ENCODE data around the gene TSGA10IP. TPM values are rescaled to one million over a fixed set of nuclear protein-coding genes. Genes with fewer than 3 reads are reported as not detected.

The TSGA10IP gene
- polyA plus RNA-seq, 1 experiment: not detected

DNA sequence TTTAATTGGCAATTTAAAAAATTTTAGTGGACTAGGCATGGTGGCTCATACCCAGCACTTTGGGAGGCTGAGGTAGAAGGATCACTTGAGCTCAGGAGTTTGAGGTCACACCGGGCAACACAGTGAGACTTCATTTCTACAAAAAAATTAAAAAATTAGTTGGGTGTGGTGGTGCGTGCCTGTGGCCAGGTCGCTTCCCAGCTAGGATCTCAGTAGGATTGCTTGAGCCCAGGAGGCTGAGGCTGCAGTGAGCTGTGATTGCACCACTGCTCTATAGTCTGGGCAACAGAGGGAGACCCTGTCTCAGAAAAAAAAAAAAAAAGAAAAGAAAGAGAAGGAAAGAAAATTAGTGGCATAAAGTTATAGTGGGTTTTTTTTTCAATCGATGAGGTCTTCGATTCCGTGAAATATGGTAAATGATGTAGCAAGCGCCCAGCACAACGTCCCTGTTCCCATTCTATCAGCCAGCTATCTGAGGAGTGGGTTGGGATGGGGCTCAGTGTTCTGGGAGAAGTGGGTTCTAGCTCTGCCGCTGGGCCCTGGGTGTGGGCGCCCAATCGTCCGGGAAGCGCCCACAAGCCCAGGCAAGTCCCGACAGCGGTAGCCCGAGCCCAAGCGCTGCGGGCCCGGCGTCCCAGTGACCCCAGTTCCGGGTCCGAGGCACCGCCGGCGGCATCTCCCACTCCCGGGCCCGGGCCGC is 46.5 kb upstream of the TSGA10IP start:
- TF ChIP-seq, protein P1, sequence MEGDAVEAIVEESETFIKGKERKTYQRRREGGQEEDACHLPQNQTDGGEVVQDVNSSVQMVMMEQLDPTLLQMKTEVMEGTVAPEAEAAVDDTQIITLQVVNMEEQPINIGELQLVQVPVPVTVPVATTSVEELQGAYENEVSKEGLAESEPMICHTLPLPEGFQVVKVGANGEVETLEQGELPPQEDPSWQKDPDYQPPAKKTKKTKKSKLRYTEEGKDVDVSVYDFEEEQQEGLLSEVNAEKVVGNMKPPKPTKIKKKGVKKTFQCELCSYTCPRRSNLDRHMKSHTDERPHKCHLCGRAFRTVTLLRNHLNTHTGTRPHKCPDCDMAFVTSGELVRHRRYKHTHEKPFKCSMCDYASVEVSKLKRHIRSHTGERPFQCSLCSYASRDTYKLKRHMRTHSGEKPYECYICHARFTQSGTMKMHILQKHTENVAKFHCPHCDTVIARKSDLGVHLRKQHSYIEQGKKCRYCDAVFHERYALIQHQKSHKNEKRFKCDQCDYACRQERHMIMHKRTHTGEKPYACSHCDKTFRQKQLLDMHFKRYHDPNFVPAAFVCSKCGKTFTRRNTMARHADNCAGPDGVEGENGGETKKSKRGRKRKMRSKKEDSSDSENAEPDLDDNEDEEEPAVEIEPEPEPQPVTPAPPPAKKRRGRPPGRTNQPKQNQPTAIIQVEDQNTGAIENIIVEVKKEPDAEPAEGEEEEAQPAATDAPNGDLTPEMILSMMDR (IDR thresholded peaks at IDR 0.05; ENCODE audit: insufficient read depth, low read depth, low read length): no peak
- Histone ChIP-seq H3K27me3 (ENCODE audit: control insufficient read depth, insufficient read depth, low read length) (no peaks in the 10 kb centered on the region), H3K4me3 (ENCODE audit: low read depth, low read length) (peak overlapping the region; percentile 86), H3K36me3 (ENCODE audit: control insufficient read depth, insufficient read depth, low read length) (peaks cover 3% of the 10 kb centered on the region)
- DNase-seq (ENCODE audit: low read depth): no peak
- ChIA-PET POLR2A (interaction anchor here (0.5 to 1.8 kb wide), 5 partner anchors 8 to 1524 kb away, joined by 3 to 19 read pairs (median 3); partner anchors contain the start of genes CCDC85B and FIBP), CTCF (interaction anchor here (0.9 to 11.3 kb wide), 4 partner anchors 12 to 27 kb away, joined by 3 to 130 read pairs (median 5); partner anchors contain the start of genes CCDC85B and FIBP)

DNA sequence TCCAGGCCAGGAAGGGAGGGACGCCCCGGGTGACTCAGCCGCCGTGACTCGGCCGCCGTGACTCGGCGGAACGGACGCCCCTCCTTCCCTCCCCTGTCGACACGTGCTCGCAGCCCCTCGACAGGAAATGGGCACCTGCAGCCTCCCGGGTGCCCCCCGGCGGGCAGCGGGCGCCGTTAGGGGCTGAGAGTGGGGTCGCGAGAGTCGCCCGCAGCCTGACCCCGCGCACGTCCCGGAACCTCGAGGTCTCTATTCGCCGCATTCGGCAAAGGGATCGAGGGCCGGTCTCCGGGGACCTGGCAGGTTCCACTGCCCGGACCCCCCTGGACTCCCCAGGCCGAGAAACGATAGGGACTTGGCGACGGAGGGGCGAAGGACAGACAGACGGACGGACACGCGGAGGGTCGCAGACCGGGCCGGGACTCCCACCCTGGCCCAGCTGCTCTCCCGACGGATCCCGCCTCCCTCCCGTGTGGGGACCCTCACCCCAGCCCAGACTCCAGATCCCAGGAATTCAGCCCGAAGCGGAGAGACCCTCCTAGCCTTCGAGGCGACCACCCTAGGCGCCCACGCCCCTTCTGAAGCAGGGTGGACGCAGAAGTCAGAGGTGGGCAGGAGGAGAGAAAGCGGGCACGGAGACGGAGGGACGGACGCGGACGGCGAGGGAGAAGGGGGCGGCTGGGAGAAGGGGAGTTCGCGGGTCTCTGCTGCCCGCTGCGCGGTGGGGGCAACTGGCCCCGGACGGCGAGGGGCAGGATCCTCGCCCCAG is 45.7 kb upstream of the TSGA10IP start:
- H3K36me3 ChIP-seq (ENCODE audit: control insufficient read depth, insufficient read depth, low read length): peaks cover 3% of the 10 kb centered on the region
- POLR2A ChIA-PET: interaction anchor here (1.8 kb wide), 1 partner anchor 9 kb away, joined by 19 read pairs; the partner anchor contains the start of gene CCDC85B
- H3K4me3 ChIP-seq (ENCODE audit: low read depth, low read length): peak overlapping the region; percentile 86
- DNase-seq (ENCODE audit: low read depth): no peak
- CTCF ChIA-PET: interaction anchor here (0.9 to 11.3 kb wide), 5 partner anchors 12 to 28 kb away, joined by 3 to 130 read pairs (median 3); partner anchors contain the start of genes CCDC85B and FIBP
- TF ChIP-seq, protein P1 (IDR thresholded peaks at IDR 0.05; ENCODE audit: insufficient read depth, low read depth, low read length): no peak
- no peaks in the 10 kb centered on the region for H3K27me3 ChIP-seq (ENCODE audit: control insufficient read depth, insufficient read depth, low read length)

DNA sequence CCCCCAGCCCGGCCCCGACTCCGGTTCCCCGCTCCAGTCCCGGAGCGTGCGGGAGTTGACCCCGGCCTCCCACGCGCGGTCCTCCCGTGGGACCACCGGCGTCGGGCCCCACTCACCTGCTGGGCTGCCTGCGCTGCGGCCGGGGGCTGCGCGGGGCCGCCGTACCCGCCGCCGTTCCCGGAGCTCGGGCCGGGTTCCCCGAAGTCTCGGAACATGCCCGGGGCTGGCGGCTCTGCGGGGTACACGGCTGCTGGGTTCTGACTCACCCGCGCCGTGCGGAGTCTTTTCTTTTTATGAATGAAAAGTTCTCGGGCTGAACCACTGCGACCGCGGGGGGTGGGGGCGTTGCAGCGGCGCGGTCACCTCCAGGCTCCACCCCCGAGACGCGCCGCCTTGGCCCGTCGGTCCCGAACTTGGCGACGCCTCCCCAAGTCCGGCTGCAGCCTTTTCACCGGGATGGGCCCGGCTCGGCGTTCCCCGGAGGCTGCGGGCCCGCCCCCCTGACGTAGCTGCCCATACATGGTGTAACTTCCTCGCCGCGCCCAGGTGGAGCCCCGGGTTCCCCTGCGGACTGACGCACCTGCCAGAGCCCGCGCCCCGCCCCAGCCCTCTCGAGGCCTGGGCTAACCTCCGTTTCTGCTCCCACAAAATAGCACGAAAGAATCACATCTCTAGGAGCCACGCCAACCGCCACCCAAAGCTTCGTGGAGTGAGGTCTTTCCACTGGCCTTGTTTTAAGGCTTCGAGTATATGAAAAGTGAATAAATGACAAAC is 45.0 kb upstream of the TSGA10IP start, which contains the start of gene FOSL1:
FOSL1 (minus strand) TSS at position 264 of the 774 bp plus-strand sequence; CDS start at position 215, 49 bp downstream.
- peak within 1 kb of the TSS; percentile 86 for H3K4me3 ChIP-seq (ENCODE audit: low read depth, low read length)
- H3K36me3 ChIP-seq (ENCODE audit: control insufficient read depth, insufficient read depth, low read length): peaks cover 3% of the 10 kb centered on the region
- H3K27me3 ChIP-seq (ENCODE audit: control insufficient read depth, insufficient read depth, low read length): no peaks in the 10 kb centered on the region
- TF ChIP-seq, protein P1 (IDR thresholded peaks at IDR 0.05; ENCODE audit: insufficient read depth, low read depth, low read length): no peak
- peak; percentile 82 for DNase-seq (ENCODE audit: low read depth)
- ChIA-PET POLR2A (interaction anchor here (0.6 to 1.8 kb wide), 5 partner anchors 10 to 401 kb away, joined by 3 to 19 read pairs (median 3); partner anchors contain the start of genes CCDC85B and MALAT1), CTCF (interaction anchor here (0.8 to 11.3 kb wide), 5 partner anchors 11 to 189 kb away, joined by 3 to 130 read pairs (median 3); partner anchors contain the start of genes CCDC85B, FIBP and KAT5)

DNA sequence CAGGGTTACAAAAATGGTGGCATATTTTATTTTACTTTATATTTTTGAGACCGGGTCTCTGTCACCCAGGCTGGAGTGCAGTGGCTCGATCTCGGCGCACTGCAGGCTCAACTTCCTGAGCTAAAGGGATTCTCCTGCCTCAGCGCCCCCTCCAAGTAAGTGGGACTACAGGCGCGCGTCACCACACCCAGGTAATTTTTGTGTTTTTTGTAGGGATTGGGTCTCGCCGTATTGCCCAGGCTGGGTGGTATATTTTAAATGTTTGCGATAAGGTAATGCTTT is 44.4 kb upstream of the TSGA10IP start:
- TF ChIP-seq, protein P1 (IDR thresholded peaks at IDR 0.05; ENCODE audit: insufficient read depth, low read depth, low read length): no peak
- H3K36me3 ChIP-seq (ENCODE audit: control insufficient read depth, insufficient read depth, low read length): peaks cover 2% of the 10 kb centered on the region; the same call in 1 of the 2 replicates
- no peak for DNase-seq (ENCODE audit: low read depth)
- ChIA-PET POLR2A (interaction anchor here (0.5 to 1.8 kb wide), 7 partner anchors 11 to 402 kb away, joined by 3 to 19 read pairs (median 3); partner anchors contain the start of genes CCDC85B and MALAT1), CTCF (interaction anchor here (0.8 to 11.3 kb wide), 4 partner anchors 11 to 189 kb away, joined by 3 to 130 read pairs (median 6); partner anchors contain the start of genes CCDC85B, FIBP and KAT5)
- H3K27me3 ChIP-seq (ENCODE audit: control insufficient read depth, insufficient read depth, low read length): no peaks in the 10 kb centered on the region
- H3K4me3 ChIP-seq (ENCODE audit: low read depth, low read length): peak overlapping the region; percentile 86; the same call in 1 of the 2 replicates
